Suppressor macrophage (primary cell): ENCODE data around the gene RAPGEF4.

Experiments
- DNase-seq, 4 experiments: peaks; one replicate each; pipeline ENCODE4 v3.0.0-alpha.2; 2020 to 2022

Gene RAPGEF4

DNA sequence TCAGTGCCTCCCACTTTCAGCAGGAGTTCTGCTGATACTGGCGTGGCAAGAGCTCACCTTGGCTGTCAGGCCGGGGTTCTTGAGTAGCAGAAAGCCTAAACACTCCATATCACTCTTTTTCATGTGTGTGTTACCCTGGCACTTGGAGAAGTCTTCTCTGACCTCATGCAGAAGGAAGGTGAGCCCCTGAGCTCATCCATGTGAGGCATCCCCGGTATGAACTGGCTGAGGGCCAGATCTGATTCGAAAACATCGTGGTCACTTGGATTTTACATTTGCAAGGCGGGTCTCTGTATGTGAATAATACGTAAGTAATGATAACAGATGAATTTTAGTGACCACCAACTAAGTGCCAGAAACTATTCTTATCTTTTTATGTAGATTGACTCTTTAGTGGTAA, 93.6 kb downstream of the RAPGEF4 start:
- DNase-seq = no peak

DNA sequence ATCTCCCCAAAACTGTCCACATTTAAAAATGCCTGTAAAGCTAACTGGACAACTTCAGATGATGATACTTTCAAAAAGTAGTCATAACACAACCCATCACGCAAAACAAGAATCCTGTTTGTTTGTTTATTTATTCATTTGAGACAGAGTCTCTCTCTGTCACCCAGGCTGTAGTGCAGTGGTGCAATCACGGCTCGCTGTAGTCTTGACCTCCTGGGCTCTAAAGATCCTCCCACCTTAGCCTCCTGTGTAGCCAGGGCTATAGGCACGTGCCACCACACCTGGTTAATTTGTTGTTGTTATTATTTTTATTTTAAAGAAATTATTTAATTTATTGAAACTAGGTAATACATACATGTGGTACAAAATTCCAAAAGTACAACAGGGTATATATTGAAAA, 94.8 kb downstream of the RAPGEF4 start:
- no peak for DNase-seq

DNA sequence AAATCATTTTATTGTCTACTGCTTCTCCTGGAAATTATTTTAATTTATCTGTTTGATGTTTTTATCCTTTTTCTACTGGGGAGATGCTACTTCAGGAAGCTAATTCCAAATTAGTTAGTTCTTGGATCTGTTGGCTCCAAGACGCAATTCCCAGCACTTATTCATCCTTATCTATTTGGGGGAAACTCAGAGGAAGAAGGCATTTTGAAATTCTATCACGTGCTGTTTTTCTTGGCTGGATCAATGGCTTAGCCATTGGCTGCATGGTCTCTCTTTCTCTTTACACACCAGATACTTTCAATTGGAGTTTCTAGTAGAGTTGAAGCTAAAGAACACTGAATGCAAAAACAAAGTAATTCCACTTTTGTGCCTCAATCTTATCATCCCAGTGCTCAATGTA, 98.3 kb downstream of the RAPGEF4 start:
- DNase-seq = no peak

DNA sequence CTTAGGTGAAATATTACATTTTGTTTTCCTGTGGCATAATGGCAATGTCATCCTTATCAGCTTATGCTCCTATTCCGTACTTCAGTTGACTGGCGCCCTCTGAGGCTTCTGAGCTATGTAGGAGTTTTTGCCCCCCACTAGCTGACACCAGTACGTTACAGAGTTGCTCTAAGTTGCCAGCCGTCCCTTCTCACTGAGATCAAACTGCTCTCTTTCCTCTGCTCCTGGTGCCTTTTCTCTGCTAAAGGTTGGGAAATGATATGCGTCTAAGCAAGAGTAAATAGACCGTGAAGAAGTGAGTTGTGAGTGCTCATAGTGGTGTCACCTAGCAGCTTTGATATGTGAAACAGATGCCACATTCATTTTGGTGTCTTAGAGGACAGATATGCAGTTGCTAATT, 99.2 kb downstream of the RAPGEF4 start:
- no peak for DNase-seq

DNA sequence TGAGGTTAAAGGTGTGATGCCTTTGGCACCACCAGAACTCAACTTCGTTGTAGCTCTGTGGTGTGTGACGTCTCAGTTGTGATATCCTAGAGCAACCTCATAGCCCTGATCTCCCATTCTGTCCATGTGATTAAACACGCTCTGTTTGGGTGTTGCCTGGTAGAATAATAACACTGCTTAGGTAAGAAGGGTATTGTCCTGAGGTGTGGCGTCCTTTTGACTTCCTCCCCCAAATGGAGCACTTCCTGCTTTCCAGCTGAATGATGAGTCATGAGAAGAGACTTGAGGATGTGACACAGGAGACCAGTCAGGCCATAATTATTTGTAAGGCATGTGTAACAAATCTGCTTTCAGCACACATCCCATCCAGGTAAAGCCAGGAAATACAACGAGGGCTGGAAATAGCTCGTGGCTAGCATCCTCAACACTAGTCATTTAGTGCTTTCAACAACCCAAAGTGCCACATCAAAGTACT, 100.7 kb downstream of the RAPGEF4 start:
- DNase-seq = peak; percentile 10 to 47 (median 30)

DNA sequence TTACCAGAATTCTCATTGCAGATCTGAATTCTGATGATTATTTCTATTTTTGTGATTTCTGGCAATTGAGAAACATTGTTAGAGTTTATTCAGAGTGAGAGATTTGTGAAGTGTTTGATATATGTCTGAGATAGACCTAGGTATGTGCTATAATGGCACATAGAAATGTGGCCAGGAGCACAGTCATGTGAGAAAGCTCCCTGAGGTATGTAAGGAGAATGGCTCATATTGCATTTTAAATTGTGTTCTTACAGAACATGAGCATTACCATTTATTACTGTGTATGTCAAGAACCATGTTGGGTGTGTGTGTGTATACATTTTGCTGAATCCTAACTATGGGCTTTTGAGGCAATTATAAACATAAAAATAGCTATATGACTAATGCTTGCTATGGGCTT, 101.2 kb downstream of the RAPGEF4 start:
- no peak for DNase-seq

DNA sequence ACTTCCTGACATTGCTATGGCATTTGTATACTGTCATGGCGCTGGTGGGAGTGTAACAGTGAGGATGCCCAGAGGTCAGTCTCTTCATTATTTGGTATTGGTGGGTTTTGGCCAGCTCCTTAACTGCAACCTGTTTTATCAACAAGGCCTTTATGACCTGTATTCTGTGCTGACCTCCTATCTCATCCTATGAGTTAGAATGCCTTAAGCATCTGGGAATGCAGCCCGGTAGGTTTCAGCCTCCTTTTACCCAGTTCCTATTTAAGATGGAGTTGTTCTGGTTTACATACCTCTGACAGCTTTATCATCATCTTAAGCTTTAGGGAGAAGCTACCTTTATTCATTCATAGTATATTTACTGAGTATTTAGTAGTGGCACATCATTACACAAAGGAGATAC, 103.8 kb downstream of the RAPGEF4 start:
- no peak for DNase-seq

DNA sequence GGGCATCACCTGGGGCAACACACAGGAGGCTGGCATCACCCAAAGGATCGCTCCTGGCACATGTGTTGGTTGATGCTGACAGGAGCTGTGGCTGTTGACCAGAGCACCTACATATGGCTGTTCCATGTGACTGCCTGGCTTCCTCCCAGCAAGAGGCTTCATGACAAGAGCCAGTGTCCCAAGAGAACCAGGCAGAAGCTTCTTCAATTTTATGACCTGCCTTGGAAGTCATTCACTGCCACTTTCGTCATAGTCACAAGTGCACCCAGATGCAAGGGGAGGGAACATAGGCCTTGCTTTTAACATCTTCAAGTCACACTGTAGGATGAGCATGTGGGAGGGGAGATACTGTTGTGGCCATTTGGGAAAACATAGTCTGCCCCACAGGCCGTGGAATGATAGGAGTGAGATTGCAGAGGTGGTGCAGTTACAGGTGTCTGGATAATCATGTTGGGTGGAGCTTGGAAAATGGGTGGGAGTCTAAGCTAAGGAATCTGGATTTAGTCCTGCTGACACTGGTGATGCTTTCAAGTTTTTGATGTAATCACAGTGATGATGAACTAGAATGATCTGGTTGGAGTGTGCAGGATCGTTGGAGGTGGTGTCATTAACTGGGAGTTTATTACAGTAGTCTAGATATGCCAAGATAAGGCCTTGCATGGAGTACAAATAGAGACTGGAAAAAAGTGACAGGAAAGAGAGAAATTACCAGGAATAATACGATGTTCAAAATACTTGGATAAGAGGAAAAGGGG, 107.0 kb downstream of the RAPGEF4 start:
- DNase-seq = peak; percentile 24 to 61 (median 46)

DNA sequence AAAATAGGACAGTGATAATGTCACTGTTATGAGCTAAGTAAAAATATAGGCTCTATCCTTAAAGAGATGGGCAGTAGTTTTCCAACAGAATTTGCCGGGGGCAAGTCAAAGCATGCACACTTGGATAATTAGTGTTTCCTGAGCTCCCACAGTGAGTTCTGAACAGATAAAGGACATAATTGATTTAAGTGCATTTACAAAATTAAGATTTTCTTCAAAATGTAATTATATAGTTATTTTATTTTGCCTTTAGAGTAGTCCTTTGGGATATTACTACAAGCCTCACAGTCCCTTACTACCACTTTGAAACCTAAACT, 107.6 kb downstream of the RAPGEF4 start:
- no peak for DNase-seq

DNA sequence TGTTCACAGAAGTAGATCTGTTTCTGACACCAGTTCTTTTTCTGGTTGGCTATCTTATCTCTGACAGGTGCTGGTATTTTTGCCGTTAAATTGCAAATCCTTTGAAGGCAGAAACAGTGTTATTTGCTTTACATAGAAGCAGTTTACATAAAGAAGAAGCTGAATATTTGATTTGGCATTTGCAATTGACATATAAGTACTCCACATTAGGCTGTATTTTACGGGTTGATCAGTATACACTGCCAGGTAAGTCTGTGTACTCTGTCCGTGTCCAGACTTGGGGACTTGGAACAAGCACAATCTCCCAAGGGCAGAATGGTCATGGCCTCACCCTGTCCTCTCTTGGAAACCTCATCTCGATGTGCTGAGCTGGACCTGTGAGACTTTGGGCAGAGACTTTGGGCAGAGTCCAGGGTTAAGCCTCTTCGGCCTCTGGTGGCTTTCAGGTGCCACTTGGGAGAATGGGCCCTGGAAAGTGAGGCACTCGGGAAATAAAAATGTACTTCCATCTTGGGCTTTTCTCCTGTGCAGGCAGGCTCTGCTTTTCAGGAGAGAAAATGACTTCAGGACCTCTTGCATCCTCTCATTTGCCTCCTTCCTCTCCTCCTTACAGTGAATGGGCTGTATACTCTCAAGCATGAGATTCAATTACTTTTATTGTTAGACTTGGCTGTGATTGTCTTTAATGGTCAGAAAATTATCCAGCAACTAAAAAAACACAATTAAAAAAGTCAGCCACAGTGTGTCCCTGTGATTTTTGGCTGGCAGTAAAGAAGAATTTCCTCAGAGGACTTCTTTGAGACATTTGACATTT, 108.5 kb downstream of the RAPGEF4 start:
- no peak for DNase-seq

DNA sequence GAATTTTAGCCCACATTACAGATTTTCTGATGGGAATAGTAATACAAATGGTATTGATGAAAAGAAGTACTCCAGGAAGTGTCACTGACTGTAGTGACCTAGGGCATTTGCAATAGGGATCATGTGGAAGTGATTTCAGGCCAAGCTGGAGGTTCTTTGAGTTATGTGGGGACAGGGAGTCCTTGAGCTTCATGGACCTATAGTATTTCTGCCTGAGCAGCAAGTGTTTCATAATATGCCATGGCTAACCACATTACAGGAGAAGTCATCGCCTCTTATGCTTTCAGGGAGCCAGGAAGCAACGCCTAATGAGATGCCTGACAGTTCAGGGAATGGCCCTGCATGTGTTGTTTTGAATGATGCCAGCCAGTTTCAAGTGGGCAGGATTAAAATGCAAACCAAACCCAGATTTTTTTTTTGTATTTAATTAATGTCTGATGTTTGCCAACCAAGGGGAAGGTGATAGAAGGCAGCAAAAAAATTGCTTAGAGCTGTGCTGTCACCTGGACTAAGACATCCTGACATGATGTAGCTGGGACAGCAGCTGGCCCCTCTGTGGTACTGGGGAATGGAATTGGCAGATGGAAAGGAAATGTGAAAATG, 109.5 kb downstream of the RAPGEF4 start:
- peak; percentile 13 to 56 (median 23) for DNase-seq

DNA sequence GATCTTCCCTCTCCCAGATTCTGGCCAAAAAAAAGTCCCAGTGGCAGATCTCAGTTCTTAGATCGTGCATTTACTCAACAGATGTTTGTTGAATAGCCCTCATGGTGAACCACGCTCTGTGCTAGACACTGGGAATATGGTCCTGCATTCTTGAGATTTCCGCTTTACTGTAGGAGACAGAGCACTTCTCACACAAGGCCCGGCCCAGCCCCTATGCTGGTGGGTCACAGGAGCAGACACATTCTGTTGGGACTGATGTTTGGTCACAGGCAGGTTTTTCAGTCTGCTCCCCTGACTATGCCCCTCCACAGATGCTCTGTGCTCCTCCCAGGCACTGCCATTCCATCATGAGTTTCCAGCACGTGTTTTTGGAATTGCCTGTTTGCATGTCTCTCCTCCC, 110.9 kb downstream of the RAPGEF4 start:
- DNase-seq = no peak

DNA sequence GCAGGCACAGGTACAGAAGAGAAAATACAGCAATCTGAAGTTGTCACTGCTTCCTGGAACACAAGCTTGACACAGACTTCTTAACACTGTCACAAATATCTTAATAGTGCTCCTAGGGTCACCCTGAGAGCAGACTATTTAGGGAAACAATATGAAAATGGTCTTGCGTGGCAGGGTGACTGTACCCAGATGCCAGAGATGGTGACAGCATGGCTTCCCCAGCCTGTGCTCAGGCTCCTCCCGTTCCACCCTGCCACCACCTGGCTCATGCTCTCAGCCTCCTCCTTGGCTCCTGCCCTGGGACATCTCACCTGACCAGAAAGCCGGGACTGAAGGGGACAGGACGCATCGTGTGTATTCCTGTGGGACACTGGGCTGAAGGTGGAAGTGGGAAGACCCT, 111.5 kb downstream of the RAPGEF4 start:
- DNase-seq = no peak

DNA sequence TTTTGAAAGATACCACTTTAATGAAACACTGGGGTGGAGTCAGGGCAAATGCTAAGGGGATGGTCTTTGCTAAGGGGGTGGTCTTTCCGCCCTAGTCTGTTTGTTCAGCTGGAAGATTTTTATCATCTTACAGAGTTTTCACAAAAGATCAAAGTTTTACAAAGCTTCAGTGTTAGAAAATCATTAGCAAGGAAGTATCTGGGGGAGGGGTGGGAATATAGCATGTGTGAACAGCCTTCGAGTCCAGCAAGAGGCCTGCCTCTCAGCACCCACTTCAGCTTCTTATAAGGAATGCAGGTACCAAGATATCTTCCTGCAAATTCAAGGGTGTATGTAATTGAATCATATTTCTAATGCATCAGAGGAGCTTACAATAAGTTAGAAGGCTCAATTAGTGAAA, 112.9 kb downstream of the RAPGEF4 start:
- DNase-seq = no peak

DNA sequence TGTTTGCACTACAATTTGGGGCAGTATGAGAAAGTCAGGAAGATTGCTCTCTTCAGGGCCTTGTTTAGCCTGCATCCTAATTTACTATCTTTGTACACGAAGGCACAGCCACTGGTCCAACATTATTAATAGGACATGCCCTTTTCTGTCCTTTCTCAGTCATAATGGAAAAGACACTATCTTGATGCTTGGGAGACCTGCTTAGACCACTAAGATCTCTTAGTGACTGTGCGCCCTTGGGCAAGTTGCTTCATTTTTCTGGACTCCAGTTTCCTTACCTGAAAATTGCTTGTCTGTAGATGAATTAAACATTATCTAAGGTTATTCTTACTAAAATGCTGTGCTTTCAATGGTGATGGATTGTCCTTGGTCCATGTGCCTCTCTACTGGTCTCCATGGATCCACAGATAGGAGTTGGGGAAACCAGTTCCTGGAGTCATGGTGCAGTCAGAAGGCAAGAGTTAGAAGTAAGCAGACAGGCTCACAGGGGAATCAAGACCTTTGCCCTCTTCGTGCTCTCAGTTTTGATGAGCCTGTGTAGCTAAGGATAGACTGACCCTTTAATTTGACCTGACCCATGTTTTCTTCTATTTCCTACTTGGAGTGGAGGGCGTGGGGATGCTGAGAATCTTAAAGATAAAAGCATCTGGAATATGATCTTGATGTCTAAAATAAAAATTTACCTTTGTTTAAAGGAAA, 114.0 kb downstream of the RAPGEF4 start:
- DNase-seq = no peak

DNA sequence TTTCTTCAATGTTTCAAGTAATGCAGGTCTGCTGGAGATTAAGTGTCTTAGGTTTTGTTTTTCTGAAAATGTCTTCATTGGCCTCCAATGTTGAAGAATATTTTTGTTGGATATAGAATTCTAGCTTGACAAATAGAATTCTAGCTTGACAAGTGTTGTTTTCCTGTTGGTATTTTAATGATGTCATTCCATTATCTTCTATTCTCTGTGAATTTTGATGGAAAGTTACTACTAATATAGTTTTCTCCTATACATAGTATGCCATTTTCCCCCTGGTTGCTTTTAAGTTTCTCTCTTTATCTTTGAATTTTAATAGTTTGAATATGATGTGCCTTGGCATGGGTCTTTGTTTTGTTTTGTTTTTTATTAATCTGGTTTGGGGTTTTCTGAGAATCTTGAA, 119.9 kb downstream of the RAPGEF4 start:
- DNase-seq = no peak

DNA sequence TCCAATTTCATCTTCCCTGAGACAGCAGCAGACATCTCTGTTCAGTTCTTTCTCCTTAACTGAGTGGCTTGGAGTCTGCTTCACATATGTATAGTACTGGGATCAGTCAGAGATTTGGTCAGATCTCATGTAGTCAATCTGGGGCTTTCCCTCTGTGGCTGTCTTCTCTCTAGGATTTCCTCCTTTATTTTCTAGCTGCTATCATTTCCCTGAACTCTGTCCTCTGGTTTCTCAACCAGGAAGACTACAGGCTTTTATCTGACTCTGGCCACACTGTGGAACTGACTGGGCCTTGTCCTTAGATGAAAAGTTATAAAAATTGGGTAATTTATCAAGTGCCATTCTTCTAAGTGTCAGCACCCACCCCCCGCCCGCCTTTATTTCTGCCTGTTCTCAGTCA, 121.0 kb downstream of the RAPGEF4 start:
- no peak for DNase-seq

DNA sequence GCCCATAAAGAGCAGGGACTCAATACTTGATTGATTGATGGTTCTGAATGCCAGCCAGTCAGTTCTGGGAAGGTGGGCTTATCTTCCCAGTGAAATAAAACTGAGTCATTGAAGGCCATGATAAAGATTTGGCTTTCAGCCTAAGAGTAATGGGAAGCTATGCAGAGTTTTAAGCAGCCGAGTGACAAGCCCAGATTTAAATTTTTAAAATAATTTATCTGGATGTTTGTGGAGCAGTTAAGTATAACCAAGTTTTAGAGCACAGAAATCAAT, 122.8 kb downstream of the RAPGEF4 start:
- no peak for DNase-seq

DNA sequence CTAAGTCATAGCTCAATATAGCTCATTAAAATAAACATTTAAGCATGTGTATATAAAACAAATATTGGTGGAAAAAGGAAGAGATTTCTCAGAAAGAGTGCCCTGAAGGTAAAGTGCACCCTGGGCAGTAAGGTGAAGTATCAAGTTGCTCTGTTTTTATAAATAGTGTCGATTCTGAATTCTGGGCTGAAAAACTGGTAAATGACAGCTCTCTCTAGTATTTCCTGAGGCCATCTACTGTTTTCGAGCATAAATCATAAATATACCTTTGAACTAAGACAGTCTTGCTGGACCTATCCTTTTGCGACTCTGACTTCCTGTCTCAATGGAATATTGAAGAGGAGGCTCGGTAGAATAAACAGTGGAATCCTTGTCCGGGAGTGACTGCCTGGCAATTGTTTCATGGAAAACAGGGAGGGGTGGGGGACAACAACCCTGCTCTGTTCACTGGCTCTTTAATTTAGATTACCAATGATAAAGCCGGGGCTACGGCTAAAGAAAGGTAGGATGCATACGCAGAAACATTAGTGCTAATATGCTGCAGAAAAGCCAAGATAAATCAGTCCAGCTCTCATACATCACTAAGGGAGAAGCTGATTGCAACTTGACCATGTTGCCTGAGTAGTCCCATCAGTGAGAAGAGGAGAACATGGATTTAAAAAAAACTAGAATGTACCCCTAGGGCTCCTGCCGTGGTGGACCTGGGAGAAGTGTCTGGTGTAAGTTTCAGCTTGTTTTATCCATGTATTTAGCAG, 124.1 kb downstream of the RAPGEF4 start:
- no peak for DNase-seq

DNA sequence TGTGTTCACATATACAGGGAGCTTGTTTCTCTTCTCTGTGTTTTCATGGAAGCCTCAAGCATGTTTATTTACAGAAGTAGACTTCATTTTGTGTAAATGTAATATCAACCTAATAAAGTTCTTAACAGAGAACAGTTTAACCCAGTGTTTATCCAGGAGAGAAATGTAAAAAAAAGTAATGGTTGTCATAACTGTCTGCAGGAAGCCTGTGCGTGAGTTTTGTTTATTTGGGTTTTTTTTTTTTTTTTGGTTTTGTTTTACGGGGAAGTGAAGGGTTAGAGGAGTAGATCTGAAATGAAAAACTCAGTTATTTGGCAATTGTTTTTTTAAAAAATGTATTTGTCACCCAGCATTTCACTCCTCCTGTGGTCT, 124.7 kb downstream of the RAPGEF4 start:
- DNase-seq = no peak

DNA sequence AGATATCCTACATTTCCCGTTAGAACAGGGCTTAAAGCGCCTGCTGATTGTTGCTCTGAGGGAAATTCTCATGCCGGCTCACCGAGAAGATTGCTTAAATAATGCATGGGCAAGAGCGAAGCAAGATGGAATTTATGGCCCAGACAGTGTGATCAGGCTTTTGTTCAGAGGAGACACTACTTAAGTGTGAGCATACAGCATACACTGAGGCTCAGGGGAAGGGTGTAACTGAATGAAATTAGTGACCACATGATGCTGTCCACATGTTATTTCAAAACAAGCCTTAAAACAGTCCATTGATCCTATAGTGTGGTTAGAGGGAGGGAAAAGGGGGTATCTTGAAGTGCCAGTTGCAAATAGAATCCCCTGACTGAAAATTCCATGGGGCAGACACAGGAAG, 125.5 kb downstream of the RAPGEF4 start:
- no peak for DNase-seq

DNA sequence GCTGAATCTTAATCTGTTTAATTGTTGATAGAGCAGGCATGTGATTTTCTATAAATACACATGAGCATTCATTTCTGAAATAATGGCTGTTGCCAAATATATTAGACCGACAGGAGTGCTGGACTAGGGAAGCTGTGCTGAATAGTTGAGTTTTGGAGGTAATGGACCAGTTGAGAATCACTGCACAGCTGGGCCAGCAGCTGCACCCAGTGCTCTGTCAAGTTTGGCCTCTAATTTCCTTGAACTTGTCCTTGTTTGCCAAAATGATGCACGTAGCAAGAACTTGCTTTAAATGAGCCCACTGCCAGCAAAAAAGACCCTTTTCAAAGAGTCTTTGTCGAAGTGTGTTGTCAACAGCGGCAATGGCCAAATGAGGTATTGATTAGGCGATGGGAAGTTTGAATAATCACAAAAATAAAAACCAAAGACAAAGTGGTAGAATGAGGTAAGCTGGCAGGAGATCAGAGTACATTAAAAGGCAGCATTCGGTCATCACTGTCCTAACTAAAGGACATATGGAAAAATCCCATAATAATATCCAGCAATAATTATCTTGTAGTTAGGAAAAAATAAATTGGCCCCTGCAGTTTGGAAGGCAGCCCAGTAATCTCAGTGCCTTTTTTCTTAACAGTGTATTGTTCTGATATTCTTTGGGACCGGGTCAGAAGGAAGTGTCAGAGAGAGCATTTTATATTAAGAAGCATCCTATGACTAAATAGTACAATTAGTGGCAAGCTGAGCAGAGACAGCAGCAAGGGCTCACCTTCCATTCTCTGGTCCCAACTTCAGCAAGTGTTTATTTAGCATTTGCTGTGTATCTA, 126.2 kb downstream of the RAPGEF4 start:
- DNase-seq = no peak
